ENCODE data around the gene C6orf89. TPM values are rescaled to one million over a fixed set of nuclear protein-coding genes. Genes with fewer than 3 reads are reported as not detected.

The C6orf89 gene
- total and polyA plus RNA-seq, 2 of the 8 experiments (the other 6 are each of a cell fraction or from before 2014, with no cell fraction given) = 4.6 to 12.3 TPM

DNA sequence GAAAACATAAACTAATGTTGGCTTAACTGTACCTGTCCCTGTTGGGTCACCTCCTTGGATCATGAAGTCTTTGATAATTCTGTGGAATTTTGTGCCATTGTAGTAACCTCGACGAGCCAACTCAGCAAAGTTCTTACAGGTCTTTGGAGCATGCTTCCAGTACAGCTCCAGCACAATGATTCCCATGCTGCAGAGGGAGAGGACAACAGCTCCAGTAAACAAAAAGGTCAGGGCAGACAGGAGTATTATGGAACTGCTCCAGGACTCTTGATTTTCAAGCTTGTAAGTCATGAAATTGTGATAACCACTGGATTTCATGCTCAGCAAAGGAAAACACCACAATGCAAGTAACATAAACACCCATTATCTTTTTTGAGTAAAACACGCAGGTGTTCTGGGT is 14.1 kb upstream of the C6orf89 start:
- H2BK12ac ChIP-seq (ENCODE audit: low read depth, low read length) = no peak overlapping the region
- TF ChIP-seq SAP30 (IDR thresholded peaks at IDR 0.05; ENCODE audit: insufficient read depth, insufficient replicate concordance, low read length) = no peak
- TF ChIP-seq HDAC6 (IDR thresholded peaks at IDR 0.05; ENCODE audit: low read depth, low read length) = no peak
- TF ChIP-seq CHD2 (IDR thresholded peaks at IDR 0.05; ENCODE audit: low read length) = no peak
- TF ChIP-seq HDAC2 (IDR thresholded peaks at IDR 0.05; ENCODE audit: borderline replicate concordance in 1 of 2, low read depth in 2 of 2, low read length in 2 of 2) = no peak
- TF ChIP-seq SUZ12 (IDR thresholded peaks at IDR 0.05; ENCODE audit: low read length) = no peak
- TF ChIP-seq TBP (IDR thresholded peaks at IDR 0.05; ENCODE audit: low read depth, low read length) = no peak
- no peaks in the 10 kb centered on the region for H3K9me3 ChIP-seq (ENCODE audit: insufficient read depth in 2 of 2, low read depth in 1 of 2, low read length in 1 of 2)
- no peak overlapping the region for H2AFZ ChIP-seq (ENCODE audit: low read length)
- no peak overlapping the region for H4K5ac ChIP-seq (ENCODE audit: insufficient read length, low read depth, low read length)
- H3K79me2 ChIP-seq (ENCODE audit: control insufficient read depth in 1 of 2, insufficient read depth in 2 of 2, low read length in 2 of 2) = peaks cover 1 to 64% of the 10 kb centered on the region in 2 experiments; a peak in 3 of 4 replicates
- H3K27ac ChIP-seq (ENCODE audit: low read depth, low read length) = no peak overlapping the region
- DNase-seq (ENCODE audit: low read depth in 1 of 2, low spot score in 2 of 2) = no peak
- POLR2A ChIA-PET (ENCODE audit: partially characterized antibody) = no interaction called here
- no peak overlapping the region for H3K4me2 ChIP-seq (ENCODE audit: insufficient read depth in 1 of 2, low read depth in 2 of 2, low read length in 2 of 2)
- peaks cover 2% of the 10 kb centered on the region; the same call in 1 of the 2 replicates for H3K79me1 ChIP-seq (ENCODE audit: low read depth, low read length)
- H2AK5ac ChIP-seq (ENCODE audit: low read depth, low read length) = no peak overlapping the region
- H3K9ac ChIP-seq (replicated peaks in 1 of 4; ENCODE audit: extremely low read depth in 1 of 4, low read depth in 3 of 4, low read length in 3 of 4) = no peak overlapping the region
- H2BK15ac ChIP-seq (ENCODE audit: low read length) = no peak overlapping the region
- no peak overlapping the region for H3K4ac ChIP-seq (replicated peaks; ENCODE audit: insufficient read length, low read depth, low read length)
- H3K56ac ChIP-seq (replicated peaks; ENCODE audit: insufficient read length, low read depth, low read length) = no peak overlapping the region
- no peak overlapping the region for H3K4me3 ChIP-seq (ENCODE audit: extremely low read depth in 1 of 4, insufficient read depth in 2 of 4, low read depth in 3 of 4, low read length in 4 of 4)
- 93% methylated on average over 3 of the region's 3 CpGs; no CpG with 5 or more reads in 1 of the 2 experiments for WGBS, 2 experiments (ENCODE audit: extremely low coverage in 1 of 2, insufficient coverage in 1 of 2, insufficient read length in 1 of 2, insufficient replicate concordance in 2 of 2, low coverage in 1 of 2, low lambda C conversion rate in 2 of 2, missing lambda C conversion rate in 1 of 2)
- H4K20me1 ChIP-seq (replicated peaks in 1 of 2; ENCODE audit: control insufficient read depth in 1 of 2, insufficient read depth in 2 of 2, low read length in 2 of 2) = peaks cover 0 to 2% of the 10 kb centered on the region in 2 experiments
- no peak overlapping the region for H3K14ac ChIP-seq (ENCODE audit: insufficient read length)
- no peaks in the 10 kb centered on the region for H3K27me3 ChIP-seq (replicated peaks in 1 of 4; ENCODE audit: control insufficient read depth in 3 of 4, extremely low read depth in 1 of 4, insufficient read depth in 3 of 4, low read length in 3 of 4)
- peaks cover 4% of the 10 kb centered on the region; the same call in 1 of the 2 replicates for H3K23me2 ChIP-seq (ENCODE audit: low read depth, low read length)
- H2BK5ac ChIP-seq (ENCODE audit: low read depth, low read length) = no peak overlapping the region
- H2BK20ac ChIP-seq (ENCODE audit: low read length) = no peak overlapping the region
- no peak overlapping the region for H4K8ac ChIP-seq (ENCODE audit: extremely low read depth, insufficient read depth, low read length)
- peaks cover 7 to 42% (median 12%) of the 10 kb centered on the region in 4 experiments; a peak in 7 of 8 replicates for H3K36me3 ChIP-seq (ENCODE audit: control insufficient read depth in 2 of 4, insufficient read depth in 4 of 4, low read length in 3 of 4)
- H4K91ac ChIP-seq (replicated peaks; ENCODE audit: insufficient read length, low read length) = no peak overlapping the region
- H3K23ac ChIP-seq (ENCODE audit: insufficient read length) = no peak overlapping the region
- peaks cover 0 to 4% (median 1%) of the 10 kb centered on the region in 4 experiments; a peak in 3 of 7 replicates for H3K4me1 ChIP-seq (replicated peaks in 1 of 4; ENCODE audit: control insufficient read depth in 3 of 4, insufficient read depth in 4 of 4, low read length in 3 of 4)
- H2BK120ac ChIP-seq (replicated peaks; ENCODE audit: low read depth, low read length) = no peak overlapping the region
- CTCF ChIA-PET (ENCODE audit: partially characterized antibody) = interaction anchor here (1.8 to 6.5 kb wide), 7 partner anchors 12 to 338 kb away, joined by 4 to 77 read pairs (median 19); partner anchors contain the start of gene C6orf89
- H3K18ac ChIP-seq (ENCODE audit: extremely low read depth, low read length) = no peak overlapping the region
- no peak for FAIRE-seq
